ENCODE data around the gene RINL.
A peak's percentile ranks its signal among the peaks of the same experiment; 100 is the strongest.

RINL gene, protein sequence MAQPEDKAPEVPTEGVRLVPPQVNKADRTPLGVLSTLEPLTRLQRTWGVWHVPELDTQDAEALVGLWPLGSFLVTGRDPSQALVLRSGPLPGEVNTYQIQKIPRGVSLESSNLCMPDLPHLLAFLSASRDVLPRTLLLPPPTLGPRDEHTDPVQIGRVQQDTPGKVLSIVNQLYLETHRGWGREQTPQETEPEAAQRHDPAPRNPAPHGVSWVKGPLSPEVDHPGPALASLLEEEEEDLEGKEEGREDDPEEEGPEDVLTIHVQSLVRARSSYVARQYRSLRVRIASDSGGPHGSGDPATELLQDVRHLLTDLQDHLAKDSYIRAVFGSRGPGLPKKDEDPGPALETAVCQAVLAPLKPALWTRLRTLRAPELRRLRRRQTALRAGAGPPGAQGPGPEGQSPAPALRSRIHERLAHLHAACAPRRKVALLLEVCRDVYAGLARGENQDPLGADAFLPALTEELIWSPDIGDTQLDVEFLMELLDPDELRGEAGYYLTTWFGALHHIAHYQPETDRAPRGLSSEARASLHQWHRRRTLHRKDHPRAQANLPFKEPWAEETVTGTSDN

DNA sequence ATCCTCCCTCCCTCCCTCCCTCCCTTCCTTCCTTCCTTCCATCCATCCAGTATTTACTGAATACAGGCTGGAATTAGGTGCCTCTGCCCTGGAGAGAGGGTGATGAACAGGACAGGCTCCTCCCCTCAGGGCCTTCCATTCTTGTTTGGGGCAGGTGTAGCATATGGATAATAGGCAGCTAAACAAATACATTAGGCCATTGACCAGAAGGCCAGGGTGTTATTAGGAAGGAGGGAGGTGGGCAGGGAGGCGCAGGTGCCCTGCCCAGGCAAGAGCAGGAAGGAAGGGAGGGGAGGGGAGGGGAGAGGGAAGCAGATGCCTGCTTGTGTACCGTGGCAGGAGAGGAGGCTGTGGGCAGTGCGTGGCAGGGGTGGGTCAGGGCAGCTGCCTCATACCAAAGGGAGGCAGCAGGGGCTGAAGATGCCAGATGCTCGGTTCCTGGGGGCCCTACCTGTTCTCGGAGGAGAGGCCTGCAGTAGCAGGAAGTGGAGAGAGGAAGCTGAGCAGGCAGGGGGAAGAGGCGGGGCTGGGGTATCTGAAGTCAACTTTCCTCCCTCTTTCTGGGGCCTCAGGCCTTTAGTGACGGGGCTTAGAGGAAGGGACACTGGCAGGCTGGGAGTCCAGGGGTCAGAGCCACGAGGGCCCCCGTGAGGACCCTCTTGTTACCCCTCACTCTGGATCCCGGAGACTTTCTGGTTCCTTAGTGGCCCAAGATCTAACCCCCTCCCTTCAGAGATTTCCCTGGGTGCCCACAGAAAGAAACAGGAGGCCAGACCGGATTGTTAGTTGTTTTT is at the start of gene RINL:
TSS of gene RINL (minus strand) at position 495 of the 794 bp plus-strand sequence. CDS start 1,533 bp downstream, outside the sequence.
- peak; percentile 92 for DNase-seq

DNA sequence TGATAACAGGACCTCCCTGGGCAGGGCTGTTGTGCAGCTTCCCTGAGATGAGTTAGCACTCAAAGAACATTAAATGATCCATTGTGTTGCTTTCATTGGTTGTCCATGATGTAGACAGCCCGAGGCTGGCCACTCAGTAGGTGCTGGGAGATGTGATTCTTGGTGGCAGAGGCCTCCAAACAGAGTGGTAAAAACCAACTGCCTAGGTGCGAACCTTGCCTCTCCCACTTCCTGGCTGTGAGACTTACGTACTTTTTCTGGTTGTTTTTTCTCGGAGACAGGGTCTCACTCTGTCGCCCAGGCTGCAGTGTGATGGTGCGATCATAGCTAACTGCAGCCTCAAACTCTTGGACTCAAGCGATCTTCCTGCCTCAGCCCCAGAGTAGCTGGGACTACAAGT is 46.3 kb upstream of the RINL start:
- no peak for DNase-seq

DNA sequence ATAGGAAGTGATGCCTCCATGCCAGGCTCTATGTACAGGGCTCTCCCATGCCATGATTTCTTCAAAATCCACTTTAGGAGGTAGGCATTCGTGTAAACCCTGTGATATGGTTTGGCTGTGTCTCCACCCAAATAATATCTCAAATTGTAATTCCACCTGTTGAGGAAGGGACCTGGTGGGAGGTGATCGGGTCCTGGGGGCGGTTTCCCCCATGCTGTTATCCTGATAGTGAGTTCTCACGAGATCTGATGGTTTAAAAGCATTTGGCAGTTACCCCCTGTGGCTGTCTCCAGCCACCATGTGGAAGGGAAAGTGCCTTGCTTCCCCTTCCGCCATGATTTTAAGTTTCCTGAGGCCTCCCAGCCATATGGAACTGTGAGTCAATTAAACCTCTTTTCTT is 44.4 kb upstream of the RINL start:
- DNase-seq: no peak

DNA sequence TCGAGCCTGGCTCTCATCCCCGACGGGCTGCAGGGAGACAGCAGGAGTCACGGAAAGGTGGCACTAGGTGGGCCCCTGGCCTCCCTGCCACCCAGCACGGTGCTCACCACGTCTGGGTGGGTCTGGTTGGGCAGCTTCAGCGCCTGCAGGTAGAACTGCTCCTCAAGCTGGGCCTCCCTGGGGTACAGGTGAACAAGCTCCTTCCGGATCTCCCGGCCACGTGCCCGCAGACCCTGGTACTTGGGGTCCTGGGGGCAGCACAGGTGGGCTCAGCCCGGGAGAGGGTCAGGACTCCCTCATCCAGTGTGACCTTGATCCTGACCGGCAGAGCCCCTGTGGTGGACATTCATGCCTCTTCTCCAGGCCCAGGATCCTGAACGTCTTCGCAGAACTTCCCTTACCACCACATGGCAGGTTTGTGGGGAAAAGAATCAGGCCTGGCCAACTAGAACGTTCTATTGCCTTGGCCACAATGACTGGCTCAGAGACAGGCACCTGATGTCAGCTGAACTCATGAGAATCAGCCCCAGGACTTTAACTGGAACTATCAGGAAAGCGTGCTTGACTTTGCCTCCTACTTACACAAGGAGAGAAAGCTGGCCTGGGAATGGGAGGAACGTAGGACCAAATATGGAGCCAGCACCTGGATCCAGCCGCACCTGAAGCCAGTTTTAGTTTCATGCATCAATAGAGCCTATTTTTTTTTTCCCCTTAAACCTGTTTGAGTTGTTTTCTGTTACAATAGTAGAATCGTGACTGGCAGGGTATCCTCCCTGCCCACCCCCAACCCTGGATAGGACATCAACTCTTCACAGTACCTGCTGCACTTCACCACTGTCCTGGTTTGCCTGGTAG is 43.6 kb upstream of the RINL start:
- DNase-seq: no peak

DNA sequence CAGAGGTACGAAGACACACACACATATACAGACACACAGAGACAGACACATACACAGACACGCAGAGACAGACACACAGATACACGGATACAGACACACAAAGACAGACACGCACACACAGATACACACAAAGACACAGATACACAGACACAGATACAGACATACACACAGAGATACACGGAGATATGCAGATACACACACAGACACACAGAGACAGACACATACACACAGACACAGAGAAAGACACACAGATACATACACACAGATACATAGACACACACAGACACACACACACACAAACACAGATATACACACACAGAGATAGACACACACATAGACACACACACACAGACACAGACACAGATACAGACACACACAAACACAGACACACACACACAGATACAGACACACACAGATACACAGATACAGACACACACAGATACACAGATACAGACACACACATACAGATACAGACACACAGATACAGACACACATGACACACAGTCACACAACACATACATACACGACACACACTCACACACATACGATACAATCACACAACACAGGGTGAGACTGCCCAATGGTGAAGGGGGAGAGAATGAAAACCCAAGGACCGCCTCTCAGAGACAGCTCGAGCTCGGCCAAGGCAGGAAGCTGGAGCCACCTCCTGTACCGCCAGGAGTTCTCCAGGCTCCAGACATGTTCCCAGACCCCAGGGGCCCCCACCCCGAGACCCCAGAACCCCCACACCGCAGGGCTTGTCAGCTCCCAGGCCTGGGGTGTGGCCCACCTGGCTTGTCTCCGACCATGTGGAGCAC is 42.7 kb upstream of the RINL start:
- no peak for DNase-seq

DNA sequence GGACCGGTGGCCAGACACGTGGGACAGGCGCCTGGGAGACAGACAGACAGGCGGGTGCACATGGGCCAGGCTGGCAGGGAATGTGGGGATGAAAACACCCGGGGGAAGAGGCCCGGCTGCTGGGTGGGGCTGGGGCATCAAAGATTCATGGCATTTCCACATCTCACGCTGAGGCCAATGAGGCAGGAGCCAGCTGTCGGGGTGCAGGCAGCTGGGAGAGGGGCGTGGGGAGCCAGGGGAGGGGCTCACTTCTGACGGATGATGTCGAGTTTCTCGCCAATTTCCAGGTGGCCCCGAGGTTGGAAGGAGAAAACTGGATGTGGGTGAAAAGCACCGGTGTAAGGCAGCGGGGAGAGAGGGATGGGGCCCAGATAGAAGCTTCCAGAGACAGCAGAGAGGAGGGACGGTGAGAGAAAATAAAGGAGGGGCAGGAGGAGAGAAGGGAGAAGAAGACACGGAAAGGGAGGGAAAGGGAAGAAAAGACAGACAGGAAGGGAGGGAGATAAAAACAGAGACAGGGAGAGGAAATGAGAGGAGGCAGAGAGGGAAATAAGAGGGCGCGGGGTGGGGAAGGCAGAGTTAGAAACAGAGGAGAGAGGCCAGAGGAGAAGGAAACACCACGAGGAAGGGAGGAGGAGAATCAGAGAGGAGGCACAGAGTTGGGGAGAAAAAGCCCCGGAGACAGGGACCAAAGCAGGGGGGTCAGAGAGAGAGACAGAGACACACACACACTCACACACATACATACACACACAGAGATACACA is 41.9 kb upstream of the RINL start:
- no peak for DNase-seq

DNA sequence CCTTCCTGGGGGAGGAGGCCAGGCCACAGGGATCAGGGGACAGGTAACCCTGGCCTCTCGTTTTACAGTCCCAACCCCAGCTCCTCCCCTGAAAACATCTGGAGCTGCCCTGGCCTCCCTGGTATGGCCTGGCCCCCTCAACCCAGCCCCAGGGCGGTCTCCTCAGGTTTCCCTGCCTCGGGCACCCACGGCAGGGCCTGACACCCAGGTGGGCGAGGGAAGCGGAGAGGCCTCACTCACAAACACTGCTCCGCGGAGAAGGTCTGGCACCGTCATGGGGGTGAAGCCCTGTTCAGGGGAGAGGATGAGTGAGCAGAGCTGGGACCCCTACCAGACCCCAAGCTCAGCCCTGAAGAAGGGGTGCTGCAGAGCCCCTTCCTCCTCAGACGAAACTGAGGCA is 40.5 kb upstream of the RINL start:
- DNase-seq: no peak

DNA sequence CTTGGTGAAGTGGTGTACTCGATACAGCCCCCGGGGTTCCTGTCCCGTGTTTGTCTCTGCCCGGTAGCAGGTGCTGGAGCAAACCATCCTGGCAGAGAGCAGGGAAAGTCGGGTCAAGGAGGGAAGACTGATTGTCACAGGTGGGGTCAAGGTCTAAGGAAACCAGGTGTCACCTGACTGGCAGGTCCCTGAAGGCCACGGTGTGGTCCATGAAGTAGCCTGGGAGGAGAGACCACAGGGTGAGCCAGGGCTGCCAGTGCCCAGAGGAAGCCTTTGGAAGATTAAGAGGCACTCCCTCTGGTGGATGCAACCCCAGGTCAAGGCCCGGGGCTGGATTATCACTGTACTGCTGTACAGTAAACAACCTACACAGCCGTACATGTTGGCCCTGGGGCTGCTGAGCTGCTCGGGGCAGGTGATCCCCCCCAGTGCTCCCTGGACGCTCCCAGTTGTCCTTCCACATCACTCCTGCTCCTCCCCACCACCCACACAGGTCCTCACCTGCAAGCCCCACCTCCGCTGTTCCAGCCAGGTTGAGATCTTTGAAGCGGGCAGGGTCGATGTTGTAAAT is 39.9 kb upstream of the RINL start:
- no peak for DNase-seq

DNA sequence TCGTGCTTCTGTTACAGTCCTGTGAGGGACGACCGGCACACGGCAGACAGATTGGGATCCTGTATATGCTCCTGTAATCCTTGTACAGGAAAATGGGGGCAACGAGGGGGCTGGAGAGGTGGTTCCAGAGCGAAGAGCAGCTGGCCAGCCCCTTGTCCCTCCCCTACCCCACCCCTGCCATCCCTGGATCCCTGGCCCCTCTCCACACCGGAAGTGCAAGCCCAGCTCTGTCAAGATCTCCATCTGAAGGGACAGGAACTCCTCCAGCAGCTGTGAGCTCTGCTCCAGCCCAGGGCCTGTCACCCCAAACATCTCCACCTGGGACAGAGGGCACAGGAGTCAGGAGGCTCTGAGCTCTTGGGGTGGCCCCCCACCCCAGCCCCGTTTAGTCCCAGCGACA is 39.4 kb upstream of the RINL start:
- no peak for DNase-seq

DNA sequence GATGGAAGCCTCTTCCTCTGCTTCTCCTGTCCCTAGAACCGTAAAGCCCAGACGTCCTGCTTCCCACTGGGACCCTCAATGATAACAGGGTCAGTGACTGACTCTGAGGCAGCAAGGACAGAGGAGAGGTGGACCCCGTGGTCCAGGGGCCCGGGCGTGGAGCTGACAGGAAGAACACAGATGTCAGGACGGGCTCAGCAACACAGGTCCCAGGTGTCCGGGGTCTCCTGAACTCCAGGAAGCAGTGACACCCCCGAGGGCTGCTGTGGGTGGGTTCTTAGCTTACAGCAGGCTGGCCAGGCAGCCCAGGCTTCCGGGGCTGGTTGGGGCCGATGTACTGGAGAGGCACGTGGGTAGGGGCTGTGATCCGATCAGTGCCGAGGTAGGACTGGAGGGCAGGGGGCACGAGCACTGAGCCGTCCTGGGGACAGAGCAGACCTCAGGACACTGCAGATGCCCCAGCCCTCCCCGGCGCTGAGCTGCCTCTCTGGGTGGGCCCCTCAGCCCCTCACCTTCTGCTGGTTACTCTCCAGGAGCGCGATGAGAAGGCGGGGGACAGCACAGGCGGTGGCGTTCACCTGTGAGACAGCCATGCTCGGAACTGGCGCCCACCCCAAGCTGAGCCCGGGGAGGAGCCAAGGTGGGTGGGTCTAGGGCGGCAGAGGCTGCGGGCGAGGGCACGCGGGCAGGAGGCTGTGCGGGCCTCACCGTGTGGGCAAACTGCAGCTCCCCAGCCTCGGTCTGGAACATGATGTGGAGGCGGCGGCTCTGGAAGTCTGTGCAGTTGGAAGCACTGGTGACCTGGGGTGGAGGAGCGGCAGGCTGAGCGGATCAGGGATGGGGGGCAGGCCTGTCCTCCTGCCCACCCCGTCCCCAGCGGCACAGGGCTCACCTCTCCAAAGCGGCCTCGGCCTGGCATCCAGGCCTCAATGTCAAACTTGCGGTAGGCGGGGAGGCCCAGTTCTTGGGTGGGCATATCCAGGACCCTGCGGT is 37.5 kb upstream of the RINL start:
- DNase-seq: no peak

DNA sequence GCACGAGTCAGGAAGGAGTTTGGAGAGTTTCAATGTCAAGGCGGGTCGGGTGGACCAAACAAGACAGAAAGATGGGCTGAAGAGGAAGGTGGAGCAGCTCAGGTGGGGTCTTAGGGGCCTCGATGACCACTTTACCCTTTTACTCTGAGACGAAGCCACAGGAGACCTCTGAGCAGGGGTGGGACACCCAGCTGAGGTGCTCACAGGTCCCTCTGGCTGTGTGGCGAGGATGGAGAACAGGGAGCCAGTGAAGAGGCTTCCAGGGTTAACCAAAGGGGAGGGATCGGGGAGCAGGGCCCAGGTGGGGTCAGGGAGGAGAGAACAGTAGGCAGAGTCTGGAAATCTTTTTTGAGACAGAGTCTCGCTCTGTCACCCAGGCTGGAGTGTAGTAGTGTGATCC is 35.9 kb upstream of the RINL start:
- no peak for DNase-seq

DNA sequence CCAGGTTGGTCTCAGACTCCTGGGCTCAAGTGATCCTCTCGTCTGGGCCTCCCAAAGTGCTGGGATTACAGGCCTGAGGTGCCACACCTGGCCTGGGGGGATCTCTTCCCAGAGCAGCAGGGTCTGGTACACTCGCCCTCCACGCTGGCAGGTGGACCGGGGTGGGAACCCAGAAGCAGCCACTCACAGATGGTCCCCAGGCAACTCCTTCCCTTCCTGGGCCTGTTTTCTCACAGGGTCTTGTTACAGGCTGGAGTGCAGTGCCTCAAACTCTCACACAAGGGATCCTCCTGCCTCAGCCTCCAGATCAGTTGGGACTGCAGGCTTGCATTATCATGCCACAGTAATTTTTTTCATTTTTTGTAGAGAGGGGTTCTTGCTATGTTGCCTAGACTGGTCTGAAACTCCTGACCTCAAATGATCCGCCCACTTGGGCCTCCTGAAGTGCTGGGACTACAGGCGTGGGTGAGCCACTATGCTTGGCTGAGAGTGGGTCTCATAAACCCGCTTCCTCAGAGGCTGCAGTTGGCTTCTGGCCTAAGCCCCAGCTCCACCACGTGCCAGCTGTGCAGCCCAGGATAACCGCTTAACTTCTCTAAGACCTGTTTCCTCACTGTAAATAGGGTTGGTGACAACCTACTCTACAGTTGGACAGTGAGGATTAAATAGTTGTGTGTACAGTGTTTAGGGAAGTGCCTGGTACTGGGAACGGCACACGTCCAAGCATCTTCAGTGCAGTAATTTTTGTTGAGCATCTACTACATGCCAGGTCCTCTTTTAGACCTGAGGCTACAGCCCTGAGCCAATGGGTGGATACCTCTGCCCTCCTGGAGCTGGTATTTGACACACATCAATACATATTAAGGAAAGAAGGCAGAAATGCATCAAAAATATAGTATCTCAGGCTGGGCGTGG is 34.8 kb upstream of the RINL start:
- no peak for DNase-seq

DNA sequence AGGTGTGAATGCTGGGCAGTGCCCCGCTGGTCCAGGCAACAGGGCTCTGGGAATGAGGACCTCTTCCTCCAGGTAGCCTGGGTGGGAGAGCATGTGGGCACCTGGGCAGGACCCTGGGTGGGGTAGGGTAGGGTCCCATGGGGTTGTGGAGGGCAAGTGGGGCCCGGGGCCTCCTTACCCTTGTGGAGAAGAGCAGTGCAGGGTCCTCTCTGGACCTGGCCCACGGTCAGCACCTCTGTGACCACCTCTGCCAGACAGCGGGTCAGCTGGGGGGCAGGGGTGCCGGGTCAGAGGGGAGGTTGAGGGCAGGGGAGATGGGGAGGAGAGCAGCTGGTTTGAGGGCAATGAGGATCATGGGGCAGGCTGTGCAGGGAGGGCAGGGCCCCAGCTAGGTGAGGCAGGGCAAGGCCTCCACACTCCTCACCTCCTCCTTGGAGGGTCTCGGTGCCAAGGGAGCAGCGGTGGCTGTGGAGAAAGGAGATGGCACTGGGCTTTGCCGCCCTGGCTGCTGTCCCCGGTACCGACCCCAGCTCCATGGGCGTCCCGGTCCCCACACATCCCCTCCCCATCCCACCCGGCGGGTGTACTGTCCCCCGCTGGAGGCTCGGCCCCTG is 33.4 kb upstream of the RINL start:
- DNase-seq: no peak

DNA sequence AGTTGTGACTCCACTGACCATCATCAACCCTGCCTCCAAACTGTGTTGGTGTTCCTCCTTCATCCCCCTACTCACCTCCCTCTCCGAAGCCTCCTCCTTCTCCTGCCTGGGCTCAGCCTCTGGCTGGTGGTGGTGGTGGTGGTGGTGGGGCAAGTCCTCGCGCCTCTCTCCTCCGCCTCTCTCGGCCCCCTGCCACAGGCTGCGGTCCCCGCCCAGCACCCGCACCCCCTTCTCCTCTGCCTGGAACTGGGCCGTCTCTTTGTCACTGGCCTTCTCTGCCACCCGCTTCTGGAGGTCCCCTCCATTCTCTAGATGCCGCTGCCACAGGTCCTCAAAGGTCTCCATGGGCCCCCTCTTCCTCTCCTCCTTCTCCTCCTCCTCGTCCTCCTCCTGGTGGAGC is 32.4 kb upstream of the RINL start:
- no peak for DNase-seq

DNA sequence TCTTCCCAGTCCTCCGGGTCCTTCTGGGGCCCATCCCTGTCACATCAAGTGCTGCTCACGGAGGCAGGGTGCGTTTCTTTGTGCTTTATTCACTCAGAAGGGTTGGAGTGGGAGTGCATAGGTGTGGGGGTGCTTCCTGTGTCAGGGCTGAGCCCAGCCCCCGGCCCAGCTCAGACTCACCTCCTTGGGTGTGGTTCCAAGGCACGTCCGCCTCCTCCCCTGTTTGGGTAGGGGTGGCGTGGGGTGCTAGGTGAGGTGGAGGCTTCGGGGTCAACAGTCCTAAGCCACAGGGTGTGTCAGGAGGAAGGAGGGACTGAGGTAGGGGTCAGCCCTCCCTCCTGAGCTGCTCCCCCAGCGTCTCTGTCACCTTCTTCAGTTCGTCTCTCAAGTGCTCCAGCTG is 30.8 kb upstream of the RINL start:
- no peak for DNase-seq

DNA sequence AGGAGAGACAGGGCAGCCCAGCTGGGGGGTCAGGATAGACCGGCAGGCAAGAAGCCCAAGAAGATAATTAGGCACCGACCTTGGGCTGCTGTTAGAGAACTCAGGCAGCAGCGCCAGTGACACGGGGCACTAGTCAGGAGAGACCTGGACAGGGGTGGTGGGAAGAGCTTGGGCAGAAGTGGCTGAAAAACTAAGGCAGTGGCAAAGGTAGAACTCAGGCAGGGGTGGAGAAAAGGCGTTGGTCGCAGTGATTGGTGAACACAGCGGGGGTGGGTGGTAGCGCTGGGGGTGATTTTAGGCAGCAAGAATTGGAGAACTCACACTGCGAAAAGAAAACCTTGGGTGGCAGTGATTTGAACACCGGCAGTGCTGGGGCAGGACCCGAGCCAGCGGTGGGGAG is 29.6 kb upstream of the RINL start:
- no peak for DNase-seq

DNA sequence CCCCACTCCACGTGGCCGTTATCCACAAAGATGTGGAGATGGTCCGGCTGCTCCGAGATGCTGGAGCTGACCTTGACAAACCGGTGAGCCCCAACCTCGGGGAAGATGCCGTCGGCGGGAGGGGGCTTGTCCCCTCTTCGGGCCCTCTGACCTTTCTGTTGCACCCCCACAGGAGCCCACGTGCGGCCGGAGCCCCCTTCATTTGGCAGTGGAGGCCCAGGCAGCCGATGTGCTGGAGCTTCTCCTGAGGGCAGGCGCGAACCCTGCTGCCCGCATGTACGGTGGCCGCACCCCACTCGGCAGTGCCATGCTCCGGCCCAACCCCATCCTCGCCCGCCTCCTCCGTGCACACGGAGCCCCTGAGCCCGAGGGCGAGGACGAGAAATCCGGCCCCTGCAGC is 29.2 kb upstream of the RINL start:
- no peak for DNase-seq

DNA sequence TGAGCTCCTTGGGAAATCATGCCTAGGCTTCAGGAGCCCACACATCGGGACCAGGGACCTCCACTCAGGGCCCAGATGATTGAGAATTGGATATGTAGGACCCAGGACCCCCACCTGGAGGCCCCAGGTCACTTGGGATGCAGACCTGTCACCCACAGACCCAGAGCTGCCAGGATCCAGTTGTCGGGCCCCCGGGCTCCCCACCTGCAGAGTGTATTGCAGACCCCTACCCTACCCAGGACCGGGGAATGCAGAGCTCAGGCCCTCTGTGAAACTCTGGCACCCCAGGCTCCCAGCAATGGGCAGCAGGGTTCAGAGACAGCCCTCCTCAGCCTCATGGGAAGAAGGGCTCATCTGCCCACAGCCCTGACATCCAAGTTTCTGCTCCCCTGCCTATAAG is 27.5 kb upstream of the RINL start:
- no peak for DNase-seq
